ENCODE measurements around the gene KIAA0930. TPM values are rescaled to one million over a fixed set of nuclear protein-coding genes. Genes with fewer than 3 reads are reported as not detected.

KIAA0930 gene
- total RNA-seq, 1 experiment from 2014 or later, result 55.5 TPM

DNA sequence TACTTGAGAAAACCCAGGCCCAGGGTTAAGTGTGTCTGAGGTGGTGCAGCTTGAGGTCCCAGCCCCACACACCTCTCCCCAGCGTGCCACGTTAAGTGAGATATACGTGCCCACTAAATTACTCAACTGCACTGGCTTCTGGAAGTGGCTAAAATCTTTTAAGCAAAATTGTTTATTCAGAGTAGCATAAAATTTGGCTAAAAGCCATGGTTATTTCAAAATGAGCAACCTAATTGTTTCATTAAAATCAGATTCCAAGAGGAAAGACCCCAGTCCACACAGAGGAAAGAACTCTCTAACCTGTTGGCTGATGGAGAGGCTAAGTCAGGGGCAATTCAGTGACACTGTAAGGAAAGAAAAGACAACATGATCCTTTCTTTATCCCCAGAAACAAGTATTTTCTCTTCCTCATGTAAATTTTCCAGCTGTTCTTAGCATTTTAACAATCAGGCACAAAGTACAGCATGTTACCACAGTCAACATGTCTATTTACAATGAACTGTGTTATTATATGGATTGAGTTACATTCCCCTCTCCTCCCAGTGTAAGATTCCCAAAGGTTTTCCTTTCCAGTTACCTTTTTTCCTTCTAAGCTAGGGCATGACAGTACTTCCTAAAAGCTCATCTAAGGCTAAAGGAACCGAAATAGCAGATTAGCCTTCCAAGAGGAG lies 50.4 kb downstream of the KIAA0930 start:
- ChIA-PET CTCF (no interaction called here), POLR2A (ENCODE audit: unreplicated experiment) (no interaction called here)
- no peaks in the 10 kb centered on the region for H3K79me2 ChIP-seq (ENCODE audit: low read depth)
- peaks cover 15% of the 10 kb centered on the region for H4K20me1 ChIP-seq (ENCODE audit: insufficient read depth)
- no peak overlapping the region for H3K4me2 ChIP-seq
- TF ChIP-seq, protein P1, sequence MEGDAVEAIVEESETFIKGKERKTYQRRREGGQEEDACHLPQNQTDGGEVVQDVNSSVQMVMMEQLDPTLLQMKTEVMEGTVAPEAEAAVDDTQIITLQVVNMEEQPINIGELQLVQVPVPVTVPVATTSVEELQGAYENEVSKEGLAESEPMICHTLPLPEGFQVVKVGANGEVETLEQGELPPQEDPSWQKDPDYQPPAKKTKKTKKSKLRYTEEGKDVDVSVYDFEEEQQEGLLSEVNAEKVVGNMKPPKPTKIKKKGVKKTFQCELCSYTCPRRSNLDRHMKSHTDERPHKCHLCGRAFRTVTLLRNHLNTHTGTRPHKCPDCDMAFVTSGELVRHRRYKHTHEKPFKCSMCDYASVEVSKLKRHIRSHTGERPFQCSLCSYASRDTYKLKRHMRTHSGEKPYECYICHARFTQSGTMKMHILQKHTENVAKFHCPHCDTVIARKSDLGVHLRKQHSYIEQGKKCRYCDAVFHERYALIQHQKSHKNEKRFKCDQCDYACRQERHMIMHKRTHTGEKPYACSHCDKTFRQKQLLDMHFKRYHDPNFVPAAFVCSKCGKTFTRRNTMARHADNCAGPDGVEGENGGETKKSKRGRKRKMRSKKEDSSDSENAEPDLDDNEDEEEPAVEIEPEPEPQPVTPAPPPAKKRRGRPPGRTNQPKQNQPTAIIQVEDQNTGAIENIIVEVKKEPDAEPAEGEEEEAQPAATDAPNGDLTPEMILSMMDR (conservative IDR thresholded peaks at IDR 0.05), result no peak
- no peak for TF ChIP-seq EZH2 (IDR thresholded peaks at IDR 0.05; ENCODE audit: low read depth)
- peak in 1 of 2 experiments; percentile 20 for DNase-seq
- intact Hi-C loops (cut with micrococcal nuclease; ENCODE audit: unreplicated experiment), result no loop called here
- no peaks in the 10 kb centered on the region for H3K9me2 ChIP-seq (ENCODE audit: insufficient read depth)
- peaks cover 18% of the 10 kb centered on the region; the same call in 1 of the 2 replicates for H3F3A ChIP-seq (ENCODE audit: insufficient read depth, low read depth)
- BruUV-seq (replicated peaks), result no TSS peak
- H3K36me3 ChIP-seq (ENCODE audit: low read depth), result peaks cover 5% of the 10 kb centered on the region
- H3K9me3 ChIP-seq (ENCODE audit: insufficient read depth, low read depth), result no peaks in the 10 kb centered on the region
- H3K4me1 ChIP-seq (replicated peaks; ENCODE audit: insufficient read depth), result no peaks in the 10 kb centered on the region
- H2AFZ ChIP-seq, result no peak overlapping the region
- no peak overlapping the region for H3K27ac ChIP-seq
- H3K4me3 ChIP-seq, result no peak overlapping the region
- H3K27me3 ChIP-seq (ENCODE audit: insufficient read depth, low read depth), result no peaks in the 10 kb centered on the region

GRCh38 chr22:45188779-45189178 lies 51.9 kb downstream of the KIAA0930 start:
- H4K20me1 ChIP-seq (ENCODE audit: insufficient read depth), result peaks cover 15% of the 10 kb centered on the region
- no peak for TF ChIP-seq EZH2 (IDR thresholded peaks at IDR 0.05; ENCODE audit: low read depth)
- TF ChIP-seq, protein P1 (conservative IDR thresholded peaks at IDR 0.05), result no peak
- H3K9me2 ChIP-seq (ENCODE audit: insufficient read depth), result no peaks in the 10 kb centered on the region
- no peak overlapping the region for H3K27ac ChIP-seq
- no peak for DNase-seq
- no peak overlapping the region for H3K4me2 ChIP-seq
- H3K79me2 ChIP-seq (ENCODE audit: low read depth), result no peaks in the 10 kb centered on the region
- H3K9me3 ChIP-seq (ENCODE audit: insufficient read depth, low read depth), result no peaks in the 10 kb centered on the region
- H3K4me3 ChIP-seq, result no peak overlapping the region
- H3F3A ChIP-seq (ENCODE audit: insufficient read depth, low read depth), result peaks cover 21% of the 10 kb centered on the region; the same call in 1 of the 2 replicates
- ChIA-PET CTCF (interaction anchor here (0.7 kb wide), 1 partner anchor 22 kb away, joined by 4 read pairs; no protein-coding TSS in a partner anchor), POLR2A (ENCODE audit: unreplicated experiment) (no interaction called here)
- H3K27me3 ChIP-seq (ENCODE audit: insufficient read depth, low read depth), result no peaks in the 10 kb centered on the region
- no peaks in the 10 kb centered on the region for H3K4me1 ChIP-seq (replicated peaks; ENCODE audit: insufficient read depth)
- BruUV-seq (replicated peaks), result no TSS peak
- peaks cover 9% of the 10 kb centered on the region for H3K36me3 ChIP-seq (ENCODE audit: low read depth)
- intact Hi-C loops (cut with micrococcal nuclease; ENCODE audit: unreplicated experiment), result no loop called here
- H2AFZ ChIP-seq, result no peak overlapping the region

DNA sequence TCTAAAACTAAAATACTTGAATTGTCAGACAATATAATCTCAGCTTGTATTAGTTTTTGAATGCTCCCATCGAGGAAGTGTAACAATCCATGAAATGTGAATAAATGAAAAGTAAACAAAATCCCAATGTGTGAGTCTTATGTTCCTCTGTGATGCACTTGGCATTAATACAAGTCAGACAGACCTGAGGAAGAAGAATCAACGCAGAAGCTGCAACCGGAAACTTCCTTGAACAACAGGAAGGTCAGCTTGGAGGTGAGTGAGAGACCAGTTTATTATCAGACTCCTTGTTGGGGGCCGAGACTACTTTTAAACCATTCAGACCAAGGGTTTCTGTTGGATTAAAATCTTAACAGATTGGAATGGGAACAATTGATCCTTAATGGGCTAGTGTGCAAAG lies 52.8 kb downstream of the KIAA0930 start:
- Histone ChIP-seq H3K27ac (no peak overlapping the region), H3K4me3 (no peak overlapping the region), H3F3A (ENCODE audit: insufficient read depth, low read depth) (peaks cover 21% of the 10 kb centered on the region; the same call in 1 of the 2 replicates), H2AFZ (no peak overlapping the region), H3K79me2 (ENCODE audit: low read depth) (no peaks in the 10 kb centered on the region), H4K20me1 (ENCODE audit: insufficient read depth) (peaks cover 15% of the 10 kb centered on the region), H3K36me3 (ENCODE audit: low read depth) (peaks cover 9% of the 10 kb centered on the region), H3K4me2 (no peak overlapping the region), H3K9me2 (ENCODE audit: insufficient read depth) (no peaks in the 10 kb centered on the region), H3K27me3 (ENCODE audit: insufficient read depth, low read depth) (no peaks in the 10 kb centered on the region), H3K9me3 (ENCODE audit: insufficient read depth, low read depth) (no peaks in the 10 kb centered on the region), H3K4me1 (replicated peaks; ENCODE audit: insufficient read depth) (no peaks in the 10 kb centered on the region)
- DNase-seq, result peak in 1 of 2 experiments; percentile 30
- POLR2A ChIA-PET (ENCODE audit: unreplicated experiment), result no interaction called here
- CTCF ChIA-PET, result no interaction called here
- no peak for TF ChIP-seq EZH2 (IDR thresholded peaks at IDR 0.05; ENCODE audit: low read depth)
- intact Hi-C loops (cut with micrococcal nuclease; ENCODE audit: unreplicated experiment), result no loop called here
- BruUV-seq (replicated peaks), result no TSS peak

Measured in PC-9 (cell line).